OCI-LY7 (cell line): ENCODE results near the gene STK11IP. TPM values are rescaled to one million over a fixed set of nuclear protein-coding genes. Genes with fewer than 3 reads are reported as not detected.

ENCODE experiments used
- BruUV-seq: library from RNA; stranded (reverse); fragments of 400-500 nt; replicated peaks from 2 replicates; lab custom pipeline; 2021; lab: Mats Ljungman, UMichigan
- CTCF ChIA-PET: fragments of 300-600 bp; sonication (Branson Sonifier 250); formaldehyde crosslinking; loops from one replicate; lab custom pipeline; 2022; ENCODE audit warnings: antibody characterized with exemption; ENCODE audit not compliant: unreplicated experiment; lab: Charles Lee
- POLR2A ChIA-PET: fragments of 300-600 bp; sonication (Branson Sonifier 250); formaldehyde crosslinking; loops from one replicate; lab custom pipeline; 2022; ENCODE audit warnings: antibody characterized with exemption; lab: Charles Lee
- DNase-seq: peaks from one replicate; pipeline ENCODE4 v3.0.0-alpha.2; 2015; ENCODE audit warnings: low spot score
- H2AFZ ChIP-seq: fragments of 200-600 bp; sonication (generic), shearing (Covaris generic); 2 replicates; pipeline ENCODE4 v1.6.1; 2014; ENCODE audit warnings: mild to moderate bottlenecking, antibody characterized with exemption, low read length, moderate library complexity
- H3K27ac ChIP-seq: fragments of 200-600 bp; sonication (generic); 2 replicates; pipeline ENCODE4 v1.5.1; 2014; ENCODE audit warnings: mixed run types, low read depth, mild to moderate bottlenecking, moderate library complexity, low read length, inconsistent platforms; ENCODE audit not compliant: poor library complexity, severe bottlenecking
- H3K36me3 ChIP-seq: fragments of 200-600 bp; sonication (generic); 2 replicates; pipeline ENCODE4 v1.6.1; 2014; ENCODE audit warnings: mild to moderate bottlenecking, antibody characterized with exemption, low read length, moderate library complexity, mixed read lengths; ENCODE audit not compliant: insufficient read depth
- H3K4me1 ChIP-seq: fragments of 200-600 bp; sonication (generic); 2 replicates; pipeline ENCODE4 v1.5.1; 2014; ENCODE audit warnings: mild to moderate bottlenecking, low read length; ENCODE audit not compliant: insufficient read depth, poor library complexity, severe bottlenecking
- H3K4me2 ChIP-seq: fragments of 200-600 bp; sonication (generic); 2 replicates; pipeline ENCODE4 v1.6.1; 2014; ENCODE audit warnings: mild to moderate bottlenecking, low read length
- H3K4me3 ChIP-seq: fragments of 200-600 bp; sonication (generic); 2 replicates; pipeline ENCODE4 v1.5.1; 2014; ENCODE audit warnings: mild to moderate bottlenecking, low read depth, low read length; ENCODE audit not compliant: poor library complexity, severe bottlenecking
- H3K79me2 ChIP-seq: fragments of 200-600 bp; sonication (generic); 2 replicates; pipeline ENCODE4 v1.6.1; 2016; ENCODE audit warnings: low read depth, mild to moderate bottlenecking, low read length, moderate library complexity, mixed read lengths; ENCODE audit not compliant: insufficient read depth
- H3K9me2 ChIP-seq: fragments of 200-600 bp; sonication (generic); 2 replicates; pipeline ENCODE4 v1.6.1; 2016; ENCODE audit warnings: mild to moderate bottlenecking, low read length, mixed read lengths; ENCODE audit not compliant: insufficient read depth
- H3K9me3 ChIP-seq: fragments of 200-600 bp; sonication (generic); 2 replicates; pipeline ENCODE4 v1.6.1; 2014; ENCODE audit warnings: mild to moderate bottlenecking, mixed run types, low read length, mixed read lengths
- H4K20me1 ChIP-seq: fragments of 200-600 bp; sonication (generic); 2 replicates; pipeline ENCODE4 v1.6.1; 2014; ENCODE audit warnings: mild to moderate bottlenecking, antibody characterized with exemption, low read length, moderate library complexity, mixed read lengths; ENCODE audit not compliant: insufficient read depth
- EZH2phosphoT487 ChIP-seq: fragments of 200-600 bp; sonication (generic); IDR thresholded peaks from 2 replicates; pipeline ENCODE4 v1.6.1; 2018; ENCODE audit warnings: low read depth, borderline replicate concordance, mild to moderate bottlenecking, mixed run types, antibody characterized with exemption, low read length, moderate library complexity, mixed read lengths
- intact Hi-C: fragments of 100-400 bp; cut with micrococcal nuclease; formaldehyde crosslinking; loops from one replicate; pipeline ENCODE4 v1.10.0; 2022; ENCODE audit not compliant: unreplicated experiment
- total RNA-seq, 2 experiments: library from RNA; depleted of rRNA in 1 of 2; stranded (reverse); fragments of >200 nt in 1 of 2; shearing (Covaris generic) in 1 of 2; gene quantifications; 2 replicates each; pipeline ENCODE4 v1.2.3, GENCODE V29; 2014 to 2022
- TF ChIP-seq, protein P1 (sequence below): fragments of 200-600 bp; sonication (generic); conservative IDR thresholded peaks from 2 replicates; pipeline ENCODE4 v1.5.1; 2014; ENCODE audit warnings: mild to moderate bottlenecking, antibody characterized with exemption, low read length, moderate library complexity, mixed read lengths

STK11IP gene
- total RNA-seq, 2 experiments from 2014 or later = 26.5 to 37.6 TPM

- intact Hi-C loops = loop anchor here (1.0 to 5.0 kb wide), 4 partner anchors 45 to 240 kb away; partner anchors contain the start of gene STK11IP
- CTCF ChIA-PET = interaction anchor here (1.2 kb wide), 1 partner anchor 12 kb away, joined by 3 read pairs; no protein-coding TSS in a partner anchor
- Histone ChIP-seq H3K36me3 (no peaks in the 10 kb centered on the region), H3K4me3 (no peak overlapping the region), H3K4me1 (peaks cover 6% of the 10 kb centered on the region), H3K9me2 (no peaks in the 10 kb centered on the region), H3K9me3 (no peaks in the 10 kb centered on the region), H3K4me2 (peak overlapping the region; percentile 16; the same call in 1 of the 2 replicates), H3K79me2 (no peaks in the 10 kb centered on the region), H2AFZ (no peak overlapping the region), H4K20me1 (no peaks in the 10 kb centered on the region), H3K27ac (no peak overlapping the region)
- TF ChIP-seq EZH2phosphoT487 = no peak
- TF ChIP-seq, protein P1, sequence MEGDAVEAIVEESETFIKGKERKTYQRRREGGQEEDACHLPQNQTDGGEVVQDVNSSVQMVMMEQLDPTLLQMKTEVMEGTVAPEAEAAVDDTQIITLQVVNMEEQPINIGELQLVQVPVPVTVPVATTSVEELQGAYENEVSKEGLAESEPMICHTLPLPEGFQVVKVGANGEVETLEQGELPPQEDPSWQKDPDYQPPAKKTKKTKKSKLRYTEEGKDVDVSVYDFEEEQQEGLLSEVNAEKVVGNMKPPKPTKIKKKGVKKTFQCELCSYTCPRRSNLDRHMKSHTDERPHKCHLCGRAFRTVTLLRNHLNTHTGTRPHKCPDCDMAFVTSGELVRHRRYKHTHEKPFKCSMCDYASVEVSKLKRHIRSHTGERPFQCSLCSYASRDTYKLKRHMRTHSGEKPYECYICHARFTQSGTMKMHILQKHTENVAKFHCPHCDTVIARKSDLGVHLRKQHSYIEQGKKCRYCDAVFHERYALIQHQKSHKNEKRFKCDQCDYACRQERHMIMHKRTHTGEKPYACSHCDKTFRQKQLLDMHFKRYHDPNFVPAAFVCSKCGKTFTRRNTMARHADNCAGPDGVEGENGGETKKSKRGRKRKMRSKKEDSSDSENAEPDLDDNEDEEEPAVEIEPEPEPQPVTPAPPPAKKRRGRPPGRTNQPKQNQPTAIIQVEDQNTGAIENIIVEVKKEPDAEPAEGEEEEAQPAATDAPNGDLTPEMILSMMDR = no peak
- BruUV-seq = no TSS peak
- no peak for DNase-seq
- POLR2A ChIA-PET = interaction anchor here (0.7 to 1.0 kb wide), 2 partner anchors 143 to 364 kb away, joined by 3 read pairs; partner anchors contain the start of gene GMPPA
Observed at GRCh38 chr2:219642069-219642454, 44.4 kb downstream of the STK11IP start.

- BruUV-seq = no TSS peak
Observed at GRCh38 chr2:219642465-219643083, 44.9 kb downstream of the STK11IP start.

More at GRCh38 chr2:219642465-219643083, 44.9 kb downstream of the STK11IP start:
- Histone ChIP-seq H3K4me2 (peak overlapping the region; percentile 68), H3K9me2 (no peaks in the 10 kb centered on the region), H4K20me1 (no peaks in the 10 kb centered on the region), H3K79me2 (no peaks in the 10 kb centered on the region), H2AFZ (peak overlapping the region; percentile 97), H3K36me3 (no peaks in the 10 kb centered on the region), H3K9me3 (no peaks in the 10 kb centered on the region), H3K27ac (no peak overlapping the region), H3K4me1 (peaks cover 6% of the 10 kb centered on the region), H3K4me3 (peak overlapping the region; percentile 30)
- CTCF ChIA-PET = interaction anchor here (0.6 to 1.2 kb wide), 2 partner anchors 12 to 45 kb away, joined by 3 to 4 read pairs; no protein-coding TSS in a partner anchor
- POLR2A ChIA-PET = interaction anchor here (1.0 kb wide), 1 partner anchor 143 kb away, joined by 3 read pairs; the partner anchor contains the start of gene GMPPA
- TF ChIP-seq, protein P1 = peak; percentile 97
- TF ChIP-seq EZH2phosphoT487 = no peak
- intact Hi-C loops = loop anchor here (1.0 to 5.0 kb wide), 4 partner anchors 45 to 240 kb away; partner anchors contain the start of gene STK11IP
- DNase-seq = peak; percentile 95
